CD4-positive, alpha-beta T cell treated with Interleukin-17A for 1 hour (primary cell): Measurements from ENCODE around the gene ENPP1.
"Not testable (repeated sequence)": the region's sequence is repeated elsewhere in the genome, so short reads cannot be mapped to it uniquely, and the experiment has no call there.

ENCODE experiments used
- DNase-seq: peaks from one replicate; pipeline ENCODE4 v3.0.0-alpha.2; 2020

ENPP1 gene

DNA sequence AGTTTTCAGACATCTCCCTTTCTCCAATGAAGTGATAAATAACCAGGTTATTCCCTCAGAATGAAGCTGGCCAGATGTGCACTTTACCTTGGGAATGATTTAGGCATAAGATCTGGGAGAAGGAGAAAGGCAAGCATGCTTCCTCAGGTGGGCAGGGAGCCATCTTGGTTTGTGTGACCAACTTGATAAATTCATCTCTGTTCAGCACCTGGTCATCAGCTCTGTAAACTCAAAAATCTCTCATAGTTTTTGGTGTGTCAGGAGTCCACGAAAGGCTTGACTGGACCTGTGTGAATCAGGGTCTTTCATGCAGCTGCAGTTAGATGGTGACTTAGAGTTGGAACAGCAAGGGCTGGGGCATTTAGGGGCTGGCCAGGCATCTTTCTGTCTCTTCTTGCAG, 24.5 kb downstream of the ENPP1 start:
- DNase-seq = no peak

DNA sequence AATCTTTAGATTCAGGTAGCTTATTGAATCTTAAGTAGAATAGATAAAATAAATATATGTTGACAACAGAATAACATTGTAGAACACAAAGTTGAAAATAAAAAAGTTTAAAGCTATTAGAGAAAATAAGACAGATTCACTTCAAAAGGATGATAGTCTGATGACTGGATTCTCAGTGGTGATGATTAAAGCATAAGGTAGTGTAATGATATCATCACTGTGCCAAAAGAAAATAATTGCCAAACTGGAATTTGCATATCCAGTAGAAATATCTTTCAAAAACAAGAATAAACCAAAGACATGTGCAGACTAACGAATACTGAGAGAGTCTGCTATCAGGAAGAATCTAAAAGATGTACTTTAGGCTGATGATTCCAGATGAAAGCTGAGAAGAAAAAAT, 30.2 kb downstream of the ENPP1 start:
- DNase-seq = no peak

DNA sequence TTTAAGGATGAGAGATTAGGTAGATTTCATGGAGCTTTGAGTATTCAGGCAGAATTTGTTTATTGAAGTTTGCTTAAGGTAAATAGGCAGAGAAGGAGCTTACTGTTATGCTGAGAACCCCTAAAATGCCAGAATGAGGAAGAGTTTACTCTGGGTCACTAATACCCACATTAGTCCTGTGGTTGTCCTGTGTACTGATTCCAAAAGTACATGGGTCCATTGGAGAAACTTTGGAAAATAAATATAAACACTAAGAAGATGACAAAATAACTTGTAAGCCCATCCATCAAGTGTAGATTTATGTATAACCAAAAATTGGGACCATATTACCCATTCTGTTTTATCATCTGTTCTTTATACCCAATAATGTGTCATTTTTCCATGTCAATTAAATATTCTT, 31.6 kb downstream of the ENPP1 start:
- DNase-seq = no peak

DNA sequence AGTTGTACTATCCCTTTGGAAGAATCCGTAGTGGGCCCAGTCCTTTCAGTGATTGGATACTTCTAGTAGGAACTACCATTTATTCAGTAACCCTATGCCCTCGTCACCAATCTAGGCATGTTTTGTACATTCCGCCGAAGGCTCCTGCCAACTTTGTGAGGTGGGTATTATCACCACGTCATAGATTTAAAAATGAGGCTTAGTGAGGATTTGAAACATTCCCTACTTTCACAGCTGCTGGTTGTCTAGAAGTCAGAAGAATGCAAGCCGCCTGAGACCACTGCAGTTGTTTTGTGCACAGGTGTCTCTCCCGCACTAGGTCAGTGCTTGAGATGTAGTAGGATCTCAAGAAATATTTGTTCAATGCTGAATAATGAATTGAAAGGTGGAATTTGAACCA, 32.6 kb downstream of the ENPP1 start:
- DNase-seq = no peak

DNA sequence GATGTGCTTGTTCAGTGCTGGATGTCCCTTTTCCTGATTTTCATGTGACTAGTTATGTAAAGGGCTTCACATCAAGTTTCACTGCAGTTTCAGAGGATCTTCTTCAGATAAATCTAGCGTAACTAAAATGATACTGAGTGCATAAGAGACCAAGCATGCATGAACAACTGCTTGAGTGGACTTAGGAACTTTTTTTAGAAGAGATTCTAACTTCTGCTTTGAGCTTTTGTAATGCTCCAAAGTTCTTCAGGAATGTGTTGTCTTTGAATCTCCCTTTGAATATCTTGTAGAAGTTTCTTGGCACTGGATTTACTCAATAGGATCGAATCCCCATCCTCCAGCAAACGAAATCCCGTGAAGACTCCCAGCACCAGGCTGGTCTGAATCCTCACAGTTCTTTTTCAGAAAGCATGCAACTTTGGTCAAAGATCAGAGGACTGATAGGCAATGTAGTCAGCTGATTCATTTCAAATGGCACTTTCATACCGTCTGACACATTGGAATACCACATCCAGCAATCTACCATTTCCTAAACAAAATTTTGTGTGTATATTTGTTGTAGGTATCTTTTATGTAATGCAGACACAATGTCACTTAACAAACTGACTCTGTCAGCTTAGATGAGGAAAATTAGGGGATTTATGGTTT, 33.2 kb downstream of the ENPP1 start:
- DNase-seq = no peak

DNA sequence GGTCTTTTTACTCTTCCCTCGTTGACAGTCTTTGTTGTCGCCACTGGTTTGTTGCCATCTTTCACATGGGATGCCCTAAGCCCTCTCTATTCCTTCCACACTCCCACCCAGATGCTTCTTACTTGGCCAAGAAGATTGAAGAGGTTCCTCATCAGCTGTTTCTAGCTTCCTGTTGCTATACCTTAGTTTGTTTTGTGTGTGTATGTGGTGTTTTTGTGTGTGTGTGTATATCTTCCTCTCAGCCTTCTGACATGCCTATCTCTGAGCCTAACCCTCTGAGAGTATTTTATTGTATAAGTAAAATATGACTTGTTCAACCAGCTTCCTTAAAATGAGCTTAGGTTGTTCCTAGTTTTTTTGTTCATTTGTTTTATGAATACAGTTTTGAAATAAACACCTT, 35.9 kb downstream of the ENPP1 start:
- no peak for DNase-seq

DNA sequence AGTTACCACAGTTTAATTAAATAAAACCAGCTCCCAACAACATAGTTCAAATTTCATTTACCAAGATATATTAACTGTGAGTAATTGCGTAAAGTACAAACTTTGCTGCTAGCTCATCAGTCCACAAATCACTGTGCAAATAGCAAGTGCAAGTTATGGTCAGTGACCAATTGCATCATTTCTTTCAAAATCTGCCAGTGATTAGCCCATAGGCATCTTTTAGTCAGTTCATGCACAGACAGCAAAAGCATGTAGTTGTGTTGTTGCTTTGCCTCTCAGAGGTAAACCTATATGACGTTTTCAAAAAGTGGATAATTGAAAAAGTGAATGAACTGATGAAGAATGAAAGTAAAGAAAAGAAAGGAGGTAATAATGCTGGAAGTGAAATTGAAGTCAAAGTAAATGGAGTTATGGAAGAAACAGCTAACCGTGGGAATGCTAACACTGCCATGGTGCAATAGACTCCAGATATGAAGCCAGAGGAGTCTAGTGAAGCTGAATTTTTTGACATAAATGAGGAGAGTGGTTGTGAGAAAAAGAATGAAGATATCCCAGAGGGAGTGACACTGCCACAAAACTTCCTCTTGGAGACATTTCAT, 36.5 kb downstream of the ENPP1 start:
- DNase-seq = no peak

DNA sequence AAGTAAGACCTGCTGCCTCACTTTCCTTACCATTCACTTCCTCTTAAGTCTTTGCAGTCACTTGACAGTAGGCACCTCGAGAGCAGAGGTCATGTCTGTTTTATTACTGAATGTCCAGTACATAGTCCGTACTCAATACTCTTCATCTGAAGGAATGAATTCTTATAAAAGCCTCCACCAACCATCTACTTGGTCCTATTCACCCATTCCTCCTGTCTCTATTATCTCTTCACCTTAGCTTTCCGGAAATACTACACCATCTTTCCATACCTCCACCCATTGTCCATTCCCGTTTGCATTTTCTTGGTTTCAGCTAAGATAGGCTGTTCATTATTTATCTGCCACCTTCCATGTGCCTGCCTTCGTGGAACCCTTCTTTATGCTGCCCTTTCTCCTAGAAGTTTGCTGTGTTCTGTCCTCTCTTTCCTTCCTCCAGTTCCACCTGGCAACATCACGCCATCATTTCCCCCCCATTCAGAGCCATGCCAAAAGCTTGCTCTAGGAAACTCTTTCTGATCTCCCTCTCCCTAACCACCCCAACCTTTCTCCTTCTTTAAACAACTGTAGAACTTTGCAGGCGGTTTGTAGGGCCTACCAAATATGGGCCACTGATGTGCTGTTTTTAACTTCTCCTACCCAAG, 38.3 kb downstream of the ENPP1 start:
- DNase-seq = no peak

DNA sequence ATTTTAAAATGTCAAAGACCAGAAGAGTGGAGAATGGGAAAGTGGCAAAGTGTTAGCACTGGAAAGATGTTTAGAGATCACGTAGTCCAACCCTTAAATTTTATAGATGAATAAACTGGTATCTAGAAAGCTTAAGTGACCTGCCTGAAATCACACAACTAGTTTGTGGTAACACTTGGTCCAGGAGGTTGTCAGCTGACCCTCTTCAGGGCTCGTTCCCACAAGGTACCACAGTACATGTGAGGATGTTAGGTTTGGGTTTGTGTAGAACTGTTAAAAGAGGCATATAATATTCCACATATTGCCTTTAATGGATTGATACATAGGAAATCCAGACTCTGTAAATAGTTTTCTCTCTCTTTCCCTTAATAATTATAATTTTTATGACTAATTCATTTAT, 39.1 kb downstream of the ENPP1 start:
- no peak for DNase-seq

DNA sequence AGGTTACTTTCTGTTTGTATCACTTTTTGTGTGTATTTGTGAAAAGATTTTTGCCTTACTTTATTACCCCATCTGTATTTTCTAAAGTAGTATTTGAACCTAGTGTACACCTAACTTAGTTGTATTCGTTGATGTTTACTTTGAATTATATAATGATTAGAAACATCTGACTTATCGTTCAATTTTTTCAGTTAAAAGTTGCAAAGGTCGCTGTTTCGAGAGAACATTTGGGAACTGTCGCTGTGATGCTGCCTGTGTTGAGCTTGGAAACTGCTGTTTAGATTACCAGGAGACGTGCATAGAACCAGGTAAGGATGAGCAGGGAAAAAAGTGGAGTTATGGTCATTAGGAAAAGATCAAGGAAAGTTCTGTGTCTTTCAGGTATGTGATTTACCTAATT, 42.0 kb downstream of the ENPP1 start:
- no peak for DNase-seq

DNA sequence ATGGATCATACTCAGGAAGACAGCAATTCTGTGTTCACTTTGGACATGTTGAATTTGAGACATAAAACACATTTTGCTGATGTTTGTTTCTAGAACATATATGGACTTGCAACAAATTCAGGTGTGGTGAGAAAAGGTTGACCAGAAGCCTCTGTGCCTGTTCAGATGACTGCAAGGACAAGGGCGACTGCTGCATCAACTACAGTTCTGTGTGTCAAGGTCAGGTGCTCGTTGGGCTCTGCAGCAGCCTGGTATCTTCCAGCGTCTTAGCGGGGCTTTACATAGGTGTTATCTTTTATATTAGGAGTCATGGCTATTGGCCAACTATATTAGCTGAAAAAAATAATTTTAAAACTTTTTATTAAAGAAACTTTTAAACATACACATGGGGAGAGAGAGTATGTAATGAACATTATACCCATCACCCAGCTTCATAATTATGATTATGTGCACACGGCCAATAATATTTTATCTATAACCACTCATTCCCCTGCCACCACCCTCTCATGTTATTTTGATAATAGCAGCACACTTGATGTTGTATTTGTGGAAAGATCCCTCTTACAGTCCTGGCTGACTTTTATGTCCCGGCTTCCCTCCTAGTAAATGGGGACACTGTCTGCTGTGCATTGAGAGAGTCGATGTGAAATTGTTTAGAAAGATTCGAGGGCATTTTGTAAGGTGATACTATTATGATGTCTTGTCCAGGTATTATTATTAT, 43.4 kb downstream of the ENPP1 start:
- no peak for DNase-seq

DNA sequence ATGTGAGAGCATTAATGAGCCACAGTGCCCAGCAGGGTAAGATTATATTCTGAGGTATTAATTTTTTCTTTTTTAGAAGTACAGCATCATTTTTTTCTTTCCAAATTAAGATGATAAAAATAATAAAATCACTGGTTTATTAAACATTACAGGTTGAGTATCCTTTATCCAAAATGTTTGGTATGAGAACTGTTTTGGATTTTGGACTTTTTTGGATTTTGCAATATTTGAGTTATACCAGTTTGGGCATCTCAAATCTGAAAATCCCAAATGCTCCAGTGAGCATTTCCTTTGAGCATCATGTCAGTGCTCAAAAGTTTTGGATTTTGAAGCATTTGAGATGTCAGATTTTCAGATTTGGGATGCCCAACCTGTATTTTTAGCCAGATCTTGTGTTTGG, 44.4 kb downstream of the ENPP1 start:
- DNase-seq = no peak

DNA sequence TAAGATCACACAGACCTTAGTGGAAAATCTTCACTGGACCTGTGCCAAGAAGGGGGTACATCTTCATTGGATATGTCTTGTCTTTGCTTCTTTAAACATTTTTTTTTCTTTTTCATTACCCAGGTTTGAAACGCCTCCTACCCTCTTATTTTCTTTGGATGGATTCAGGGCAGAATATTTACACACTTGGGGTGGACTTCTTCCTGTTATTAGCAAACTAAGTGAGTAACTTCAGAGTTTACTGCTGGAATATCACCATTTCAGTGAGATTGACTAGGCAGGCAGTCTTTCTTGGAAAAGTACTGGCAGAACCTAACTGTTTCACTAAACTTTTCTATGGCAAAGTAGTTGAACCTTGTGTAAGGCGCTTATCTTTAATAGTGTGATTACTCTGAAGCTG, 47.0 kb downstream of the ENPP1 start:
- DNase-seq = no peak

DNA sequence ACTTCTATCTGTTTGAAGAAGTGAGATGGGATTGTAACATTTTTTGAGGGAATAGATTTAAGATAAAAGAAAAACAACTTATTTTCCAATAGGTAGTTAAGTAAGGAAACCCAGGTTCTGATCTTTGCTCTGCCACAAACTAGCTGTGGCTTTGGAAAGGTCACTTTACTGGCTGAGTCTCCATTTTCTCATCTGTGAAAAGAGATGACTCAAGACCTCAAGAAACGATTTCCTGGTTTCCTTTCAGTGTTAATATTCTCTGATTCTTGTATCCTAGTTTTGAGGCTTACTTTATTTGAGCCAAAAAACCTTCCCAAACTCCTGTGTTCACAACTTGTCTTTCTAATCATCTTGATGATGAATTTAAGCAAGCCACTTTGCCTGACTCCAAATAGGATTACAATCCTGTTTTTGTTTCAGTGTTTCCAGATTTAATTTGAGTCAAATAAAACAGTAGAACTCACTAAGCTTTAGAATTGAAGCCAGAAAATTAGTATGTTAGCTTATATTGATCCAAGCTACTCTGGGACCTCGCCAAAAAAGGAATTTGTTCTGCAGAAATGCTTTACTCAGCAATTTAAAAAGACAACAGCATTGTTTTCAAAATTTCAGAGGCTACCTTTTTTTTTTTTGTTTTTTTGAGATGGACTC, 51.1 kb downstream of the ENPP1 start:
- no peak for DNase-seq

DNA sequence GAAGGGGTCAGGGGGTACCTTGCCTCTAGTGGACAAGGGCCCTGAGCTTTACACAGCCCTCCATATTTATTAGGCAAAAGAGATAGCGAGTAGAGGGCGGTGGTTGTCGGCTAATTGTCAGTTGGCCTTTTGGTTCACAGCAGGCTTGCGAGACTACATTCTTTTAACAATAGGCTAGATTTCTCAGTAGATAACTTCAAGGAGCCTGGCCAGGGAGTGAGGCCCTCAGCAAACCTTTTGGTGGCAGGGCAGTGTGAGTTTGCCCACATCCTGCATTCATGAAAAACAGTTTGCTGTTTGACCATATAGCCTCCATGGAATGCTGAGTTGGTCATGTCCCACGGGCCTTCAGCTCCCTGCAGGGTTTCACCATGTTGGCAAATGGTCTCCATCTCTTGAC, 51.8 kb downstream of the ENPP1 start:
- not testable (repeated sequence) for DNase-seq

DNA sequence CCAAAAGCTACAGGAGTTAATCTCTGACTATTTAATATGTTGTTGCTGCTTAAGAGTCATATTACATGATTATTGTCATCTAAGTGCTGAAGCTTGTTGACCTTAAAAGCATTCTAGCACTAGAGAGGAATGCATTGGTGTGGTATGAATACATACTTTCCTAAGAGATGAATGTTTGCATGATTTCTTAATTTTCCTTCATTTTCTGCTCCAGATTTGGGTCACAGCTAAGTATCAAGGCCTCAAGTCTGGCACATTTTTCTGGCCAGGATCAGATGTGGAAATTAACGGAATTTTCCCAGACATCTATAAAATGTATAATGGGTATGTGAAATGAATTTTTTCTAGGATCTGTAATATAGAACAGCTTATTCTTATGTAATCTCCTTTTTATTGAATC, 53.6 kb downstream of the ENPP1 start:
- no peak for DNase-seq

DNA sequence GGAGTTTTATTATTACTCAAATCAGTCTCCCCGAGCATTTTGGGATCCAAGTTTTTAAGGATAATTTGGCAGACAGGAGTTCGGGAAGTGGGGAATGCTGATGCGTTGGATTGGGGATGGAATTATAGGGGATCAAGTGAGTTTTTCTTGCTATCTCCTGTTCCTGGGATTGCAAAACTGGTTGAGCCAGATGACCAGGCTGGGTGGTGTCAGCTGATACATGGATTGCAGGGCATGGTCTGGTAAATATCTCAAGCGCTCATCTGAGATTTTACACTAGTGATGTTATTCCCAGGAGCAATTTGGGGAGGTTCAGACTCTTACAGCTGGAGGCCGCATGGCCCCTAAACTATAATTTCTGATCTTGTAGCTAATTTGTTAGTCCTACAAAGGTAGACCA, 54.7 kb downstream of the ENPP1 start:
- DNase-seq = no peak

DNA sequence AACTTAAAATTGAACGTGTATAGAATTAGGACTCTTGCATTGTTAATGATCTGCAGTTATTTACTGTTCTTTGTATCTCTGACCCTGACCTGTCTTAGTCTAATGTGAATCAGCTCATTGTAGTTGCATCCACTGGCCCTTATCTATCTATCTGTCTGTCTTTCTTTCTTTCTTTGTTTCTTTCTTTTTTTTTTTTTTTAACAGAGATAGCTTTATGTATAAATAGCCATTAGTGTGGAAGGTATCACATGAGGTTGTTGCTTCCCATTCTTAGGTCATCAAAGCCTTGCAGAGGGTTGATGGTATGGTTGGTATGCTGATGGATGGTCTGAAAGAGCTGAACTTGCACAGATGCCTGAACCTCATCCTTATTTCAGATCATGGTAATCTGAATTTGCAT, 59.9 kb downstream of the ENPP1 start:
- no peak for DNase-seq

DNA sequence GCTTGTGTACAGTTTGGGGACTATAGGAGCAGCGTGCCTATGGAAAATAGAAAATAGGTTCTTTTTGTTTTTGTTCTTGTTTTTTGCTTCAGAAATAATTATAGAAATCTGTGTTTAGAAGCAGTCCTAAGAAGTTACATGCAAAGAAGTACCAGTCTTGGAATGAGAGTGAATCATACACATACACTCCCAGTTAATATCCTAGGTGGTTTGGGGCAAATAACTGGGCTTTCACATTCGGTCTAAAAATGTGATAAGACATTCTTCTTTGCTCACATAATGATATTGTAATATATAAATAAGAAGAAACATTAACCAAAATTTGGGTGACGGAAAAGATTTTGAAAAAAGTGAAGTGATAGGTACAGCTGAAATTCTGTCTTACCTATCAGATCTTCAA, 61.0 kb downstream of the ENPP1 start:
- DNase-seq = no peak

DNA sequence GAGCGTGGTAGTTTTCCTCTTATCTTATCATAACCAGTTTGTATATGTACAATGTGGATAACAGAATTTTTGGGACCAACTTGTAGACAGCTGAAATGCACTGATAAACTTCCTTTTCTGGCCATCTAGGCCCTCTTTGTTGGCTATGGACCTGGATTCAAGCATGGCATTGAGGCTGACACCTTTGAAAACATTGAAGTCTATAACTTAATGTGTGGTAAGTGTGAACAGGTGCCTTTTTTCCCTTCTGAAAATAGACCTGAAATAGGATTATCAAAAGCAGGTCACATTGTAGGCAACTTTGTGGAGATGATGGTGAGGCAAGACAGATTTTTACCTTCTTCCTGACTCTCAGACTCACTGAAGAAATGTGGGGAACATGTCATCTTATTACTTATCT, 67.8 kb downstream of the ENPP1 start:
- DNase-seq = no peak

DNA sequence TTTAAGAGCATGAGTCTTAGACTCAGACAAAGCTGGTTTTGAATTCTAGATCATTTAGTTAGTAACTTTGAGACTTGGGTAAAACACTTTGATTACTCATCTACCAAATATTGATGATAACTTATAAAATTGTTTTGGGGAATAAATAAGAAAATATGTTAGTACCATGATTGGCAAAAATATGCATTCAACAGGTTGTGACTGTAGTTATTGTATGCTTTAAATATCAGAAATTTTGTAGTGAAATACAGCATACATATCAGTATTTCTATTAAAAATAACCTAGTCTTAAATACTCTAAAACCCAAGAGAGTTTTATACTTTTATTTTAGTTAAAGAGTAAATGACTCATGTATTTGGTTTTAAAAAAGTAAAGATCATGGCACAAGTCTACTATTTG, 68.7 kb downstream of the ENPP1 start:
- no peak for DNase-seq

DNA sequence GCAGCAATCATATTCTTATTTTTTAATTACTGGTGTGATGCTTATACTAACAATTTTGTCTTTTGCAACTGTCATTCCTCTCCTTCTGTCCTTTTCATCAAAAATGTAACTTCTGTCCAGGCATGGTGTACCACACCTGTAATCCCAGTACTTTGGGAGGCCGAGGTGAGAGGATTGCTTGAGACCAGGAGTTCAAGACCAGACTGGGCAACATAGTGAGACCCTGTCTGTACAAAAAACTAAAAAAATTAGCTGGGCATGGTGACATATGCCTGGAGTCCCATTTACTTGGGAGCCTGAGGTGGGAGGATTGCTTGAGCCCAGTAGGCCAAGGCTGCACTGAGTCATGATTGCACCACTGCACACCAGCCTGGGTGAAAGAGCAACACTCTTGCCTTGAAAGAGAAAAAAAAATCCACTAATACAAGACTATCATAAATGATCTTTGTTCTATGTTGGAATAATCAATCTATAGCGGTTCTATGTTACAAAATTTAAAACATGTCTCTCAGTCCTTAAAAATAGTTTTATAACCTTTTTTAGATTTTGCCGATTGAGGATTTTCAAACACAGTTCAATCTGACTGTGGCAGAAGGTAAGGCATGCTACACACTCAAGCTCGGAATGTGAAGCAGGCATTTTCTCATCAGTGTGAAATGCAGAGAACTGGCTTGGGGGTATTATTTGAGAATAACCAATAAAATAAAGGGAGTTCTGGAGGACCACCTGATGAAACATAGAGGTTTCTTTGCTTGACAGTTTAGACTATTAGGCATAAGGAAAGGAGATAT, 70.4 kb downstream of the ENPP1 start:
- no peak for DNase-seq

DNA sequence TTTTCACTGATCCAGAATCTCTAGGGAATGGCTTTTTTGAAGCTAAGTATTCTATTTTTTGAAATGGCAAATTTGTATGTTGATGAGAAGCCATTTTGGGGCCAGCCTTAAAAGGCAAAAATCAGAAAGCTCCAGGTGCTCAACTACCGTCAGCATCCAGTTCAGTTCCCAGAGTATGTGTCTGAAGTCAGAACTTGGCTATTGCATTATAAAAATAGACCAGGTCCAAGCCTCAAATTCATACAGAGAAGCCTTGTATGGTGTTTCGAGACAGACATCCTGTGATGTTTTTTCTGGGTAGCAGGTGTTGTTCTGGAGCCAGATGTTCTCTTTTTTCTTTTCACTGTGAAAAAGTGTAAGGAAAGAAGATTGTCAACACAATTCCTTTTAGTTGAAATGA, 75.2 kb downstream of the ENPP1 start:
- no peak for DNase-seq
